ENCODE measurements around the gene ABCC5.
"Not testable (repeated sequence)": the region's sequence is repeated elsewhere in the genome, so short reads cannot be mapped to it uniquely, and the experiment has no call there.

The ABCC5 gene

GRCh38 chr3:184008161-184008560 is 9.5 kb downstream of the ABCC5 start:
- no peak overlapping the region for H3K4me3 ChIP-seq (ENCODE audit: low read depth, low read length)
- no peak for TF ChIP-seq POLR2A (IDR thresholded peaks at IDR 0.05; ENCODE audit: extremely low read depth, insufficient read length)
- TF ChIP-seq MYC (IDR thresholded peaks at IDR 0.05; ENCODE audit: low read depth, low read length), result no peak
- TF ChIP-seq MAX (IDR thresholded peaks at IDR 0.05; ENCODE audit: low read depth, low read length), result no peak
- TF ChIP-seq CTCF (IDR thresholded peaks at IDR 0.05; ENCODE audit: low read depth, low read length), result no peak
- DNase-seq (ENCODE audit: low read depth), result no peak

- not testable (repeated sequence) for H3K4me3 ChIP-seq (ENCODE audit: low read depth, low read length); DNase-seq (ENCODE audit: low read depth)
Observed at GRCh38 chr3:184007143-184007813, 10.4 kb downstream of the ABCC5 start.

- H3K4me3 ChIP-seq (ENCODE audit: low read depth, low read length), result no peak overlapping the region
- peak; percentile 11 for DNase-seq (ENCODE audit: low read depth)
Observed at GRCh38 chr3:184005941-184006507, 11.7 kb downstream of the ABCC5 start.

GRCh38 chr3:184004476-184004875 is 13.2 kb downstream of the ABCC5 start:
- no peak for DNase-seq (ENCODE audit: low read depth)
- TF ChIP-seq MAX (IDR thresholded peaks at IDR 0.05; ENCODE audit: low read depth, low read length) (no peak), CTCF (IDR thresholded peaks at IDR 0.05; ENCODE audit: low read depth, low read length) (no peak), POLR2A (IDR thresholded peaks at IDR 0.05; ENCODE audit: extremely low read depth, insufficient read length) (no peak), MYC (IDR thresholded peaks at IDR 0.05; ENCODE audit: low read depth, low read length) (no peak)
- no peak overlapping the region for H3K4me3 ChIP-seq (ENCODE audit: low read depth, low read length)

More at GRCh38 chr3:184005941-184006507, 11.7 kb downstream of the ABCC5 start:
- TF ChIP-seq MYC (IDR thresholded peaks at IDR 0.05; ENCODE audit: low read depth, low read length) (no peak), CTCF (IDR thresholded peaks at IDR 0.05; ENCODE audit: low read depth, low read length) (no peak), MAX (IDR thresholded peaks at IDR 0.05; ENCODE audit: low read depth, low read length) (no peak), POLR2A (IDR thresholded peaks at IDR 0.05; ENCODE audit: extremely low read depth, insufficient read length) (no peak)

- TF ChIP-seq MAX (IDR thresholded peaks at IDR 0.05; ENCODE audit: low read depth, low read length) (no peak), POLR2A (IDR thresholded peaks at IDR 0.05; ENCODE audit: extremely low read depth, insufficient read length) (no peak), MYC (IDR thresholded peaks at IDR 0.05; ENCODE audit: low read depth, low read length) (no peak), CTCF (IDR thresholded peaks at IDR 0.05; ENCODE audit: low read depth, low read length) (no peak)
- DNase-seq (ENCODE audit: low read depth), result no peak
- H3K4me3 ChIP-seq (ENCODE audit: low read depth, low read length), result no peak overlapping the region
Observed at GRCh38 chr3:184003187-184003967, 14.3 kb downstream of the ABCC5 start.

- no peak for TF ChIP-seq MAX (IDR thresholded peaks at IDR 0.05; ENCODE audit: low read depth, low read length)
- no peak for TF ChIP-seq POLR2A (IDR thresholded peaks at IDR 0.05; ENCODE audit: extremely low read depth, insufficient read length)
- TF ChIP-seq CTCF (IDR thresholded peaks at IDR 0.05; ENCODE audit: low read depth, low read length), result no peak
- TF ChIP-seq MYC (IDR thresholded peaks at IDR 0.05; ENCODE audit: low read depth, low read length), result no peak
- no peak overlapping the region for H3K4me3 ChIP-seq (ENCODE audit: low read depth, low read length)
- DNase-seq (ENCODE audit: low read depth), result no peak
Observed at GRCh38 chr3:184002469-184002868, 15.2 kb downstream of the ABCC5 start.

Measured in NB4 (cell line).